GM04504 (cell line): ENCODE data around the gene PDE3B.
"Not testable (repeated sequence)": the region's sequence is repeated elsewhere in the genome, so short reads cannot be mapped to it uniquely, and the experiment has no call there.

Experiments
- DNase-seq: peaks from one replicate; pipeline ENCODE4 v3.0.0-alpha.2; 2012; ENCODE audit warnings: low read depth

PDE3B gene

DNA sequence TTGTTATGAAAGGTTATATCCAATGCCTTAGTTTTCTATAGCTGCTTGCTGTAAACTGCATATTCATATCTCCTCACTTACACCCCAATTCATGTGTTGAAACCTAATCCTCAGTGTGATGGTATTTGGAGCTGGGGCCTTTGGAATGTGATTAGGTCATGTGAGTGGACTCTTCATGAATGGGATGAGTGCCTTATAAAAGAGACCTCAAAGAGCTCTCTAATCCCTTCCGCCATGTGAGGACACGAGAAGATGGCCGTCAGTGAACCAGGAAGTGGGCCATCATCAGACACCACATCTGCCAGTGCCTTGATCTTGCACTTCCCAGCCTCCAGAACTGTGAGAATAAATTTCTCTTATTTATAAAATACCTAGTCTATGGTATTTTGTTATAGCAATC is 169.2 kb downstream of the PDE3B start:
- DNase-seq: no peak

DNA sequence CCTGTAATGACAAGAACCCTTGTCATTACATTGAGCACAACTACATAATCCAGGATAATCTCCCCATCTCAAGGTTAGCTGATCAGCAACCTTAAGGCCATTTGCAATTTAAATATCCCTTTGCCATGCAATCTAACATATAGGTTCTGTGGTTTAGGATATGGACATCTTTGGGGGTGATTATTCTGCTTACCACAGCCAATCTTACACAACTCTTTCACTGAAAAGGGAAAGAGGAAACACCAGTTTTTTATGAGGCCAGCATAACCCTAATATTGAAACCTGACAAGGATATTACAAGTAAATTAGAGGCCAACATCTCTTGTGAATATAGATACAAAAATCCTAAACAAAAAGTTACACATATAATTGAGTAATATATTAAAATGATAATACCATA is 169.9 kb downstream of the PDE3B start:
- DNase-seq: no peak

DNA sequence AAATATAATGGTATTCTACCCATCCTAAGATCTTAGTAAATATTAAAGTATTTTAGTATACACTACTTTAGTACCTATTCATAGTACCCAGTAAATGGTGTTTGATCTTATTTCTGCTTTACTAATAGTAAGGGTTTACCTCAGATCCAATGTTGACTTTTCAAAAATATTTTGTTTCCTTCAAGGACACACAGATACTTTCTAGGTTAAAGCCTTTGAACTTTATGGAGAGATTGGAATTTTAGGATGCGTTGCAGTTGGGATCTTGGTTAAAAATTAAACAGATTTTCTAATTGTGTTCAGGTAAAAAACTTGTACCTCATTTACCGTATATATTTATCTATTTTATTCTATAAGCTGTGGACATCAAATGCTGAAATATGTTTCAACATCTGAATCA is 175.2 kb downstream of the PDE3B start:
- no peak for DNase-seq

DNA sequence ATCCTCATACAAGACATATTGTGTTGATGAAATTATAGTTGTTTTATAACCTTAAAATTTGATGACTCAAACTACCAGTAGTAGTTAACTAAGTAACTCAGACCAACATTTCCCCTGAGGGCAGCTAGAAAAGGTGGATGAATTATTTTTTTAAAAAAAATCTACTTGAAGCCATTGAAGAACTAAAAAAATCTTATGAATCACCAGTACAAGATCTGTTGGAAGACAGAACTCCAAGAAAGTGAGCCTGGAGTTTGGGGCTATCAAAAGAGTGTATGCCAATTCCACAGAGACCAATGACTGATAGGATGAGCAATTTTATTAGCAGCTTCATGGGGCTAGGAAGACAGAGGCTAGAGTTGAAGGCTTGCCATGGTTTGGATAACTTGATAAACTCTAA is 176.0 kb downstream of the PDE3B start:
- no peak for DNase-seq

DNA sequence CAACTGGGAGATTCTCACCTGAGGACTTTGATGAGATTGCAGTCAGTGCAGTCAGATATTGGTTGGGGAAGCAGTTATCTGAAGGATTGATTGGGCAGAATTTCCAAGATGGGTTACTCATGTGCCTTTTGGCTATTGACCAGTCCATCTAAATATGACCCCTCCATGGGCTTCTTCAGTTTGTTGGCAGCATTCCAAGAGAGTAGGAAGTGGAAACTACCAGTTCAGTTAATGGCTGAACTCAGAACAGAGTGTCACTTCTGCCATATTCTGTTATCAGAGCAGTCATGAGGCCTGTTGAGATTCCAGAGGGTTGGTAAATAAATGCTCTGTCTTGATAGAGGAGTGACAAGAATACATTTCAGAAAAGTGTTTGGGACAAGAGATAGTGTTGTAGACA is 177.4 kb downstream of the PDE3B start:
- no peak for DNase-seq

DNA sequence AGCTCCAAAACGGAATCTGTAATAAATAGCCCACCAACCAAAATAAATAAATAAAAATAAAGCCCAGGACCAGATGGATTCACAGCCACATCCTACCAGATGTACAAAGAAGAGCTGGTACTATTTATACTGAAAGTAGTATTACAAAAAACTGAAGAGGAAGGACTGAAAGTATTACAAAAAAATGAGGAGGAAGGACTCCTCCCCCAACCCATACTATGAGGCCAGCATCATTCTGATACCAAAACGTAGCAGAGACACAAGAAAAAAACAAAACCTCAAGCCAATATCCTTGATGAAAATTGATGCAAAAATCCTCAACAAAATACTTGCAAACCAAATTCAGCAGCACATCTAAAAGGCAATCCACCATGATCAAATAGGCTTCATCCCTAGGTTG is 183.0 kb downstream of the PDE3B start:
- no peak for DNase-seq

DNA sequence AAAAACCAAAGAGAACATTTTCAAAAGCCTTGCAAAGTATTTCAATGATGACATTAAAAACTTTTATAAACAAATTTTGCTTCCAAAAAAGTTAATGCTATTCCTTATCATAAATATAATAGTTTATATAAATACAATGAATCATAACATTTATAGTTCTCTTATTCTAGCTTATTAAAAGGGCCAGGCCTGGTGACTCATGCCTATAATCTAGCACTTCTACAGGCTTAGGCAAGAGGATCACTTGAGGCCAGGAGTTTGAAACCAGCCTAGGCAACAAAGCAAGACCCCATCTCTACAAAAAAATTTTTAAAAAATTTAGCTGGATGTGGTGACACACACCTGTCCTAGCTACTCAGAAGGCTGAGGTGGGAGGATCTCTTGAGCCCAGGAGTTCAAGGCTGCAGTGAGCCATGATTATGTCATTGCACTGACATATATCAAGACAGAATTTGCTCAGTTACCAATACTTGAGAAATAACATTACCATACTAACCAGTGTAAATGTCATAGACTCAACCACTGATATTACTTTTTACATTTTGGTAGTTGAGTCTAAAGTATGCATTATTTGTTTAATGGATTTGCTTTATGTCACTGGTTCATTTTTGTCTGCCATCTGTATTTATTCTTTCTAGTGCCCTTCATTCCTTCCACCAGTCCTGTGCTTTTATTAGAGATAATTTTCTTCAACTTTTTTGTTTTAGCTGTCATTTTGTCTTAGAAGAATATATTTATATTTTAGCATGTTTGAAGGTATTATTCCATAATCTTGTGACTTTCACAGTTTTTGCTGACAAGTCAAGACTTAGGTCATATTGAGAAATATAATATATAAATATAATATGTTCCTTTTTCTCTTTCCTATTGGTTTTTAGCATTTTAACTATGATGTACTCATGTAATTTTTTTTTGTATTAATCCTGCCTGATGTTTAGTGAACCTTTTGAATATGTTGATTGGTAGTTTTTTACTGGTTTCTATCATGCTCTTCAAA is 192.2 kb downstream of the PDE3B start:
- no peak for DNase-seq

DNA sequence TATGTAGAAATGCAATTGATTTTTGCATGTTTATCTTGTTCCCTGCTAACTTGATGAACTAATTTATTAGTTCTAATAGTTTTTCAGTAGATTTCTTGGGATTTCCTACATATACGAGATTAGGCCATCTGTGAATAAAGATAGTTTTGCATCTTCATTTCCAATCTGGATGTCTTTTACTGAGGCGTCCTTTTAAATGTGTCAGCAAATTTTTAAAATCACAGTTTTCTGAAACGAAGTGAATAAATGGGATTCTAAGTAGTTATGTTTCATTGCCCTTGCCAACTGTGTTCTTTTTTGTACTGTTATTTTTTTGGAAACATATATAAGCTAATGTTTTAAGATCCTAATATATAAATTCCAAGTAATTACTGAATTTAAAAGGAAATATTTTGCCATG is 198.4 kb downstream of the PDE3B start:
- no peak for DNase-seq

DNA sequence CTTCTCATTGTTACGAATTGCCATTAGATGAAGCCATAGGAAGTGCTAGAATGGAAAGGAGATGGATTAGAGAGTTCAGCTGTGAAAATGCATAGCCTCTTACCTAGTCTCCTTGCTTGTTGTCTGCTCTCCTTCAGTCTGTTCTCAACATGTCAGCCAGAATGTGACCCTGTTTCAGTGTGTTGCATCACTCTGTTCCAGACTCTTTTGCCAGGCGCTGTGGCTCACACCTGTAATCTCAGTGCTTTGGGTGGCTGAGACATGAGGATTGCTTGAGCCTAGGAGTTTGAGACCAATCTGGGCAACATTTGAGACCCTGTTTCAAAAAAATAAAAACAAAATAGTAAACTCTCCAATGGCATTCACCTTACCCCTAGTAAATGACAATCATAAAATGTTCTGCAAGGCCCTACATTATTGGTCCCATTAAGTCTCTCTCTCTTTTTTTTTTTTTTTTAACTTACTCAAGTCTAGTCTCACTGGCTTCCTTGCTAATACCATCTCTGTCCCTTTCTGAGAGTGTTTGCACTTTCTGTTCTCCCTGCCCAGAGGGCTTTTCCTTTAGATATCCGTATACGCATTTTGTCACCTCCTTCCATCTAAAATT is 209.1 kb downstream of the PDE3B start:
- no peak for DNase-seq

DNA sequence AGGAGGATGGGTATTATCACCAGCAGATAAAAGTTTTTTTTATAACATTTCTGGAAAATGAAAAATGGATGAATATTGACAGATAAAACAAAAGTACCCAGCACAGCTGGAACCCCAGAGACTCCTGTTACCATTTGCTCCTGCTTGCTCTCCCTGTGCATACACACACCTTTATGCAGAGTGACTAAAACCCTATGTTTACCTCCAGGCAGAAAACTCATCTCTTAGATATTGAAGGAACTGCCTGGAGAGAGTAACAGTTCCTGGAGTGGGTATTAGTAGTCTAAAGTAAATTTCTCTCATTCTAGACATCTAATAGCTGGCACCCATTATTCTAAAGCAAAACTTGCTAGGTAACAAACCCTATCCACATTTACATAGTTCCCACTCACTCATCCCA is 210.5 kb downstream of the PDE3B start:
- DNase-seq: no peak

DNA sequence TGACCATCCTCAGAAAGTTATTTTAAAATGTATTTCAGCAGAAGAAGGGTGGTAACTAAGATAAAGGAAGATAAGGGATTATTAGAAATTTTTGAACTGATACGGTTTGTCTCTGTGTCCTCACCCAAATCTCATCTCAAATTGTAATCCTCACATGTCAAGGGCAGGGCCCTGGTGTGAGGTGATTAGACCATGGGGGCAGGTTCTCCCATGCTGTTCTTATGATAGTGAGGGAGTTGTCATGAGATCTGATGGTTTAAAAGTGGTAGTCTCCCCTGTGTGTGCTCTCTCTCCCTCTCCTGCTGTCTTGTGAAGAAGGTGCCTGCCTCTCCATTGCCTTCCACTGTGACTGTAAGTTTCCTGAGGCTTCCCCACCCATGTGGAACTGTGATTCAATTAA is 212.3 kb downstream of the PDE3B start:
- no peak for DNase-seq

DNA sequence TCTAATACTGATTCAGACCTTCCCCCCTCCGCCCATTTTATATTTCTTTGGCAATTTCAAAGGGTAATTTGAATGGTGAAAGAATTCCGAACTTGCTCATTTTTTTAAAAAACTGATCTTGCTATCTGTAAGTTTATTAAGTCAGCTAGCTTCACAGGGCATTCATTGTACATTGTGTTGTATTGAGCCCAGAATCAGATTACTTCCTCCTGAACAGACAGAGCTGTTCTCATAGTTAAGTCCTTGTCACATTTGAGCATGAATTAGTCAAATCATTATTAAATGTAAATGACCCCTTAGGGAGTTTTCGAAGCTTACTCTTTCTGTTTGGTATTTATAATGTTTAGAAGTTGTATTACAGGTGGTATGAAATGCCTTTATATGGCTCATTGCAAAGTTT is 214.0 kb downstream of the PDE3B start:
- DNase-seq: no peak

DNA sequence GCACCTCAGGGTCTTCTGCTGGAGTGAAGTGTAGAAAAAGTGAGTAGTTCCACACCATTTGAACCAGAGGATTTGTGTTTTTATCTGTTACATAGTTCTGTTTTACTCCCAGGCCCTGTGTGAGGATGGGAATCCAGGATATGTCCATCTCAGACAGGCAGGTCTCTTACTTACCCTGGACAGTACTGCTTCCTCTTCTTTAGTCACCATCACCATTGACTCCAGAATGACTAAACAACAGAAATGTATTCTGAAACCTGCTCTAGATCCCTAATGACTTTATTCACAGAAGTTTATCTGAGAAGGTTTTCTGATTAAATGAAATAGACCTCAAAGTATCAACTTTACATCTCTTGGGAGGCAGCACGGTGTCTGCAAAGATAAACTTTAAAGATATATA is 214.8 kb downstream of the PDE3B start:
- DNase-seq: no peak

DNA sequence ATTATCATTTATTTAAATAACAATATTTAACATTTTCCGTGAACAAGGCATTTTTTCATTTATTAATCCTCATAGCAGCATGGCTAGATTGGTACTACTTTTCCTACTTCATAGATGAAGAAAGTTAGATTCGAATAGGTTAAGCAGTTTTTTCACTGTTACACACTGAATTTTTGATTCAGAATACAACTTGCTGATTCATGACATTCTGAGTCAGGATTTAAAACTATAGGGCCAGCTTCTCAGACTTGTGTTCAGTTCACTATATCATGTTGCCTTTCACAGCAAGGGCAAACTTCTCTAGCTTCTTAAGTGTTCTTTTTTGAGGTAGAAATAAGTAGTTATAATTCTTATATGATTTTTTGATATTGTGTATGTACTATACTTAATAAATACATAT is 216.9 kb downstream of the PDE3B start:
- DNase-seq: no peak

DNA sequence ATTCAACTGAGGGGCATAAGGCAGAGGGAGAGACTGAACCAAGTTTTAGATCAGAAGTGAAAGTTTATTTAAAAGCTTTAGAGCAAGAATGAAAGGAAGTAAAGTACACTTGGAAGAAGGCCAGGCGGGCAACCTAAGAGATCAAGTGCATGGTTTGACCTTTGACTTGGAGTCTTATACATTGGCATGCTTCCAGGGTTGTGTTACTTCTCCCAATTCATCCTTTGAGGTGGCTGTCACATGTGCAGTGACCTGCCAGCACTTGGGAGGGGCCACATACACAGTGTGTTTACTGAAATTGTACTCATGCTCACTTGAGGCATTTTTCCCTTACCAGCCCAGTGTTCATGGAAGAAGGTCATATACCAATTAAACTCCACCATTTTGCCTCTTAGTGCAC is 218.1 kb downstream of the PDE3B start:
- no peak for DNase-seq

DNA sequence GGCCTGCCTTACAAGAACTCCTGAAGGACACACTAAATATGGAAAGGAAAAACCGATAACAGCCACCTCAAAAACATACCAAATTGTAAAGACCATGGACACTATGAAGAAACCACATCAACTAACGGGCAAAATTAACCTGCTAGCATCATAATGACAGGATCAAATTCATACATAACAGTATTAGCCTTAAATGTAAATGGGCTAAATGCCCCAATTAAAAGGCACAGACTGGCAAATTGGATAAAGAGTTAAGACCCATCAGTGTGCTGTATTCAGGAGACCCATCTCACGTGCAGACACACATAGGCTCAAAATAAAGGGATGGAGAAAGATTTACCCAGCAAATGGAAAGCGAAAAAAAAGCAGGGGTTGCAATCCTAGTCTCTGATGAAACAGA is 220.2 kb downstream of the PDE3B start:
- not testable (repeated sequence) for DNase-seq

DNA sequence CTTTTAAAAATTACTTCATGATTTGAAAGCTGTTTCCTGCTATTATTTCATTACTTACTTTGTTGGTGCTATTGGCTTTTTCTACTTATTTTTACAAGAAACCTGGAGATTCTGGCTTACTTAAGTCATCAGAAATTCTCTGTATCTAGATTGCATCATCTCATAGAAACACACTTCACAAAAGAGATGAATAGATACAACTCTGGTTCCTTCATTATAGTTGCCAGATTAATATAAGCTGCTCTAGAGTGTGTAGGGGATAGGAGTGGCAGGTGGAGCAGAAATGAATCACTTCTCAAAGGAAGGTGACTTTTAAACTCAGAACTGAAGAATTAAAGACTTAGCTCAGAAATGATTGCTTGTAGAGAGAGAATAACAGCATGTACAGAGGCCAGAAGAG is 228.4 kb downstream of the PDE3B start:
- DNase-seq: no peak

DNA sequence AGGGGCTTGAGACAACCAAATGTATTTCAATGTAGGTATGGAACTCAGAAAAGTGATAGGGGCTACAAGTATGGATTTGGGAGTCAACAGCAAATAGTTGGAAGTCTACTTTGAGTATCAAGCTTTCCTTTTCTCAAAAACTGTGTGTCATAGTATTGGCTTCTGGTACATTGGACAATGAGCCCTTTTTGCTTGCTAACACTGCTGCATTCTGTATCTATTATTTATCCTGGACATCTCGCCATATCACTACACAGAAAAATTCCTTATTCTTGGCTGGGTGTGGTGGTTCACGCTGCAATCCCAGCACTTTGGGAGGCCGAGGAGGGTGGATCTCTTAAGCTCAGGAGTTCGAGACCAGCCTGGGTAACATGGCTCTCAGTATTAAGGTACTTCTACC is 230.0 kb downstream of the PDE3B start:
- DNase-seq: no peak

DNA sequence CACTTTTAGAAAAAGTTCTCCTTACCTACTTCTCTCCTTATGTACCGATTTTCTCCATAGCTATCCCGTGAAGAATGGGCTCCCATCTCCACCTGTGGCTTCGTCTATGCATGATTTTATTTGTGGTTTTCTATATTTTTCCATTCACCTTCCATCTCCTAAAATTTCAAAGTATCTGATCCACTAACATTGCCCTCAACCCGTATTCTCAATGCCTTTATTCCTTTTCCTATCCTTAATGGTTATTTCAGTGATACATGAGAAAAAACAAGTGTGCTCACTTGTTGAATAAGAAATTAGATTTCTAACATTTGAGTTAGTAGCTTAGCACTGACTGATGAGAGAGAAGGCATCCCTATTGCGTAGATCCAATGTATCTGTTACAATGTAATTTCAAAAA is 231.6 kb downstream of the PDE3B start:
- no peak for DNase-seq

DNA sequence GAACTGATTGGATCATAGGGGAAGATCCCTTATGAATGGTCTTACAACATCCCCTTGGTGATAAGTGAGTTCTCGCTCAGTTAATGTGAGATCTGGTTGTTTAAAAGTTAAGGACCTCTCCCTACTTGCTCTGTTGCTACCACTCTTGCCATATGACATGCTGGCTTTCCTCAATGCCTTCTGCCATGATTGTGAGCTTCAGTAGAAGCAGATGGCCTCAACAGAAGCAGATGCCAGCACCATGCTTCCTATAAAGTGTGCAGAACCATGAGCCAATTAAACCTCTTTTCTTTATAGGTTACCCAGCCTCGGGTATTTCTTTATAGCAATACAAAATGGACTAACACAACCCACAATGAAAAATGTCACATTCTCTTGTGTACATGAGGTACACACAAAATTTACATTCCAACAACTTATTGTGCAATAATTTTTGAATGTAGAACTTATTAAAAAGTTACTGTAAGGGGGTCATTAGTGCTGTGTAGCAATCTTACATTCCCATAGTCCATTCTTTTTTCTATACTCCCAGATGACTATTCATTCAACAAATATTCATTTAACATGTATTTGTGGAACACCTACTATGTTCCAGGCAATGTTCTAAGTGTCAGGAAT is 238.1 kb downstream of the PDE3B start:
- DNase-seq: no peak

DNA sequence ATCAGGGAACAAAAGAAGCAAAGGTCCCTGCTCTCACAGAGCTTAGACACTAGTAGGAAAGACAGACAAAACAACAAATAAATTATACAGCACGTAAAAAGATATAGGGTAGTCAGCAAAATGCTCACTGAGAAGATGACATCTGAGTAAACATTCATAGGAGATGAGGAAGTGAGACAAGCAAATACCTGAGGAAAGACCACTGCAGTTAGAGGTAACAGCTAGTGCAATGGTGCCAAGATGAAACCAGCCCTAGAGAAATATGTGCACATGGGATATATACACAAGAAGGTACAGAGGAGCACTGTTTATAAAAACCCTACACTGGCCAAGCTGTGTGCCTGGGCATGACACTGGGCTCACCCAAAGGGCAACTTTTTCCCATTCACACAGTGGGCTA is 238.6 kb downstream of the PDE3B start:
- DNase-seq: no peak

DNA sequence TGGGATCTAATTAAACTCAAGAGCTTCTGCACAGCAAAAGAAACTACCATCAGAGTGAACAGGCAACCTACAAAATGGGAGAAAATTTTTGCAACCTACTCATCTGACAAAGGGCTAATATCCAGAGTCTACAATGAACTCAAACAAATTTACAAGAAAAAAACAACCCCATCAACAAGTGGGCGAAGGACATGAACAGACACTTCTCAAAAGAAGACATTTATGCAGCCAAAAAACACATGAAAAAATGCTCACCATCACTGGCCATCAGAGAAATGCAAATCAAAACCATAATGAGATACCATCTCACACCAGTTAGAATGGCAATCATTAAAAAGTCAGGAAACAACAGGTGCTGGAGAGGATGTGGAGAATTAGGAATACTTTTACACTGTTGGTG is 240.1 kb downstream of the PDE3B start:
- not testable (repeated sequence) for DNase-seq

DNA sequence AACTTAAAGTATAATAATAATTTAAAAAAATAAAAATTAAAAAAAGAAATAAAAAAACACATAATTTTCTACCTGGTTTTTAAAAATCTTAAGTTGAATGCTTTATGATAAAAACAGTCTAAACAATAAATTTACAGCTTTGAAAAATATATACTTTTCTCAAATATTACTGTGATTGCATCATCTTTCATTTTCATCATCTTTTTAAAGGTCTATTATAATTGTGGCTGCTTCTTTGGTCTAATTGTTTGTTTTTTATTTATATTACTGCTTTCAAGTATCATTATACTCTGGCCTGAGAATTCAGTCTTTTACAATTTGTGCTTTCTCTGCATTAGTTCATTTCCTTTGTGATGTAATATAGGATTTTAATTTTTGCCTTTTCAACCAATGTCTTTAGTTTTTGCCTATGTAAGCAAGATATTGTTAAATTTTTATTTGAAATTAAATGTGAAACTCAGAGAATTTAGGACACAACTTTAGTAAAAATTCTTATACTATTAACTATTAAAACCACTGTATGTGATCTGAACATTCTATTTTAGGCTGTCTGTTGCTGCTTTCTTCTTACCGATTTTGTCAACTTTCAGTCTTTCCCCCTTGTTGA is 241.2 kb downstream of the PDE3B start:
- no peak for DNase-seq
